ENCODE data around the gene MISP3.

MISP3 gene

DNA sequence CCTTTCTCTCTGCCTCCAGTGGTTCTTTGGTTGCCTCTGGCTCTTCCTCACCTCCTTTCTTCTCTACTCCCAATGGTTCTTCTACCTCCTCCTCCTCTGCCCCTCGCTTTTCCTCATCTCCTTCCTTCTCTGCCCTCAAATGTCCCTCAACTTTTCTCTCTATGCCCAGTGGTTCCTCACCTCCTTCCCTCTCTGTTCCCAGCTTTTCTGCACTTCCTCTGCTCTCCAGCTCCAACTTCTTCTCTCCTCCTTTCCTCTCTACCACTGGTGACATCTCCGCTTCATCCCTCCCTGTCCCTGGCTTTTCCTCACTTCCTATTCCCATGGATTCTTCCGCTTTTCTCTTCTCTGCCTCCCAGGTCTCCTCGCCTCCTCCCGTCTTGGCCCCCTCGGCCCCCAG is 18.5 kb upstream of the MISP3 start:
- no peak for DNase-seq

GRCh38 chr19:14054721-14055120 is 17.9 kb upstream of the MISP3 start:
- no peak for DNase-seq

DNA sequence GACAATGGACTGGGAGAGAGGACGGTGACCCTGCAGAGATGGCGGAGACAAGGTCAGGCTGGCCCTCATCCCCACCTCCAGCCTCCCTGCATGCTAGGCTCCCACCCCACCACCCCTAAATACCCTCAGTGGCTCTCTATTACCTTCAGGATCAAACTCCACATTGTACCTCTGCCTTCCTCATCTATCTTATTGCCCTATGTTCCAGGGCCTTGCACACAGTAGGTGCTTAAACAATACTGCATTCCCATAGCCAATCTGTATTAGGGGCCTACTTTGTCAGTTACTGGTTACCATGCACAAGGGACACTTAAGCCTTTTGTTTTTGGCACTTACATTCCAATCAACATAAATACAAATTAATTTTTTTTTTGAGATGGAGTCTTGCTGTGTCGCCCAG is 17.2 kb upstream of the MISP3 start:
- no peak for DNase-seq

GRCh38 chr19:14056069-14056666 is 16.4 kb upstream of the MISP3 start:
- DNase-seq, result no peak

- DNase-seq, result no peak
These were observed 15.7 kb upstream of the MISP3 start for GRCh38 chr19:14056741-14057356.

DNA sequence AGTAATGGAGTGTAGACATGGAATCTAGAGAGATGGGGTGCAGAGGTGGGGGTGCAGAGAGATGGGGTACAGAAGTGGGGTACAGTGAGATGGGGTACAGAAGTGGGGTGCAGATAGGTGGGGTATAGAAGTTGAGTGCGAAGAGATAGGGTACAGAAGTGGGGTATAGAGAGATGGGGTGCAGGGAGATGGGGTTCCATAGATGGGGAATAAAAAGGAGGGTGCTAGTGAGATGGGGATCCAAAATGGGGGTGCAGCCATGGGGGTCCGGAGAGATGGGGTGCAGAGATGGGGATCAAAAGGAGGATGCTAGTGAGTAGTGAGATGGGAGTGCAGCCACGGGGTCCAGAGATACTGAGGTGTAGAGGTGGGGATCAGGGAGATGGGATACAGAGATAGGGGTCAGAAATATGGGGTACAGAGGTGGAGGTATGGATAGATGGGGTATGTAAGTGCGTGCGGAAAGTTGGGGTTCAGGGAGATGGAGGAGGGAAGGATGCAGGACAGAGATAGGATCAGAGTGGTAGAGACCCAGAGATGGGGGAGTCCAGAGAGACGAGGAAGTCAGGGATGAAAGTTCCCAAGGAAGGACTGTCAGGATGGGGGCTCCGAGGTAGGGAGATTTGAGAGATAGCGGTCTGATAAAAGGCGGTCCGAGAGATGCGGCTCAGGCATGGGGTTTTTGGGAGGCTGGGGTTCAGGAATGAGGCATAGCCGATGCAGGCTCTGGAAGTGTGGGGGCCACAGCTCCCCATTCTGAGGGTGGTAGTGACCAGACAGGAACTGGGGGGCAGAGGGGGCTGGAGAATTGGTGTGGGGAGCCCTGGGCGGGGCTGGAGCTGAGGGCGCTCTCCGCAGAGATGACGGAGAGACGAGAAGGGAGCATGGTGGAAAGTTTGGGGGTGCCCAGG is 14.1 kb upstream of the MISP3 start:
- DNase-seq, result no peak

DNA sequence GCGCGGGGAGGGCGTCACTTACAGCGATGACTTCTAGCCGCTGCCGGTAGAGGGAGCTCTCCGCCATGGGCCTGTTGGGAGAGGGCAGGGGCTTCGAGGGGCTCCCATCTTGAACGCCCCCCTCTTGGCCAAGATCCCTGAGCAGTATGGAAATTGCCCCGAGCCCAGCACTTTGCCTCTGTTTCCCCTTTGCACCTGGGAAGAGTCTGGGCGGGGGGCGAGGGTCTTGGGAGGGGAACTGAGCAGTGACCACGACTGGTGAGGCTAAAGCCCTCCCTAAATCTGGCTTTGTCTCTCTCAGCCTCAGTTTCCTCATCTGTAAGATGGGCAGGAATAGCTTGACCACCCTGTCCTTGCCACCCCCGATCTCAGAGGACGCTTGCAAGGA is 13.5 kb upstream of the MISP3 start:
- peak; percentile 34 for DNase-seq

GRCh38 chr19:14059652-14060155 is 12.9 kb upstream of the MISP3 start:
- peak; percentile 65 for DNase-seq

- no peak for DNase-seq
These were observed 11.4 kb upstream of the MISP3 start for GRCh38 chr19:14061081-14061749.

GRCh38 chr19:14061751-14062557 is 10.6 kb upstream of the MISP3 start, which contains the start of gene PALM3:
TSS of gene PALM3 (minus strand) at chr19:14062076. CDS start at chr19:14061980, 96 bp downstream.
- DNase-seq, result no peak

DNA sequence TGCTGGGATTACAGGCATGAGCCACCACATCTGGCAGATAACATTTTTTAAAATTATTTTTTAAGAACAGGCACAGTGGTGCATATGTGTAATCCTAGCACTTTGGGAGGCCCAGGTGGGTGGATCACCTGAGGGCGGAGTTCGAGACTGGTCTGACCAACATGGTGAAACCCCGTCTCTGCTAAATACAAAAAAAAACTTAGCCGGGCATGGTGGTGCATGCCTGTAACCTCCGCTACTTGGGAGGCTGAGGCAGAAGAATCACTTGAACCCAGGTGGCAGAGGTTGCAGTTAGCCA is 10.1 kb upstream of the MISP3 start:
- DNase-seq, result no peak

DNA sequence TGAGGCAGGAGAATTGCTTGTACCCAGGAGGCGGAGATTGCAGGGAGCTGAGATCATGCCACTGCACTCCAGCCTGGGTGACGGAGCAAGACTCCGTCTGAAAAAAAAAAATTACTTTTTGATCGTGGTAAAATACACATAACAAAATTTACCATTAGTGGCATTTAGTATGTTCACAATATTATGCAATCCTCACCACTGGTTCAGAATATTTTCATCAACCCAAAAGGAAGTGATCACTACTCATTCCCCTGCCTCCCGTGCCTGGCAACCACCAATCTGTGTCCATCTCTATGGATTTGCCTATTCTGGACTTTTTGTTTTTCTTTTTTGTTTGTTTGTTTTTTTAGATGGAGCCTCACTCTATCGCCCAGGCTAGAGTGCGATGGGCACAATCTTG is 9.5 kb upstream of the MISP3 start:
- DNase-seq, result no peak

- no peak for DNase-seq
These were observed 6.5 kb upstream of the MISP3 start for GRCh38 chr19:14066134-14066533.

- no peak for DNase-seq
These were observed 2.1 kb upstream of the MISP3 start for GRCh38 chr19:14070268-14071050.

DNA sequence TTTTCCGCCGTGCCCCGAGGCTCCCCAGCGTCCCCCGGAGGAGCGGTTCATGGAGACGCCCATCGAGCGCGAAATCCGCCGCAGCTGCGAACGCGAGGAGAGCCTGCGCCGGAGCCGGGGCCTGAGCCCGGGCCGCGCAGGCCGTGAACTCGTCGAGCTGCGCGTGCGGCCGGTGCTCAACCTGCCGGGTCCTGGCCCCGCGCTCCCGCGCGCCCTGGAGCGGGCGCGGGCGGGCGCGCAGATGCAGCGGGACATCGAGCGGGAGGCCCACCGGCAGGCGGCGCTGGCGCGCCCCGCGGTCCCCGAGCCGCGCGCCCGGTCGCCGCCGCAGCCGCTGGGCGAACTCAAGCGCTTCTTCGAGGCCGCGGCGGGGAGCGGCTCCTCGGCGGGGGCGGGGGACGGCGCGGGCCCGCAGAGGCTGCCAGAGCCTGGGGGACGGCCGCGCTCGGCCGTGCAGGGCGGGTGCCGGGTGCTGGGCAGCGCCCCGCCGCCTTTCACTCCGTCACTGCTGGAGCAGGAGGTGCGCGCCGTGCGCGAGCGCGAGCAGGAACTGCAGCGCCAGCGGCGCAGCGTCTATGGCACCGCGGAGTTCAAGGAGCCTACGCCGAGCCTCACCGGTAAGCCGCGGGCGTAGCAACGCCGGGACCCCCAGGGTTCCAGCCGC is 807 bp downstream of the MISP3 start:
- DNase-seq, result peak; percentile 74

DNA sequence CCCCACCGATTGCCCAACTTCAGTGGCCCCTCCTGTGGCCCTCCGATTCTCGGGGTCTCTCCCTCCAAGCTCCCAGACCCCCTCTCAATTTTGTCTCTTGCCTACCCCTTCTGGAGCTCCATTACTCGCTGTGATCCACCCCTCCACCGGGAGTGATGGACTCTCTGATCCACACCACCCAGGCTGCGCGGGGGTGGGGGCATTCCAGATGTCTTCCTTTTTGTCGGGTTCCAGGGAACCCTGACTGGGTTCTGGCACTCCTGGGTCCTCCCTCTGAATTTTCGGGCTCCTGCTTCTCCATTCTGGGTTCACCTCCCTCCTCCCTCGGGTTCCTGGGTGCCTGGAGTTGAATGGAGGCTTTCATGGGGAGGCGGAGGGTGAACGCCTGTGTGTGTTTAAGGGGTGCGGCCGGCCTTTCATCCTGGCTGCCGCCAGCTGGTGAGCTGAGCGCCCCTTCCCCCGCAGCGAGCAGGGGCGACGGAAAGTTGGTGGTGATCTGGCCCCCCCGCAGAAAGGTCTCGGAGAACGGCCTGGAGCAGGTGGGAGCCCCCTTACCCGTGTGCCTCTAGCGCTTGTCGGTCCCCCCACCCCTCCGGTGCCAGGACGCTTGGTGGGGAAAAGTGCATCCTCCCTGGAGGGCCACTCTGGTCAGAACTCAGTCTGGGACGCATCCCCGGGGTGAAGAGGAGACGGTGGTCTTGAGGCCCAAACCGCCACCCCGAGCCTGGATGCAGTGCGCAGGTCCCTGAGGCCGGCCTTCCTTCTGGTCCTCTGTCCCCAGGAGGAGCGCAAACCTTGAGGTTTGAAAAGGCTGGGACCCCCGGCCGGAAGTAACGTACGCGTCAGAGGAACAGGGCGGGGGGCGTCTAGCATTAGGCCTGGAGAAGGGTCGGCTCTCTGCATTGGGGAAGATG is 1.6 kb downstream of the MISP3 start:
- peak; percentile 32 for DNase-seq

DNA sequence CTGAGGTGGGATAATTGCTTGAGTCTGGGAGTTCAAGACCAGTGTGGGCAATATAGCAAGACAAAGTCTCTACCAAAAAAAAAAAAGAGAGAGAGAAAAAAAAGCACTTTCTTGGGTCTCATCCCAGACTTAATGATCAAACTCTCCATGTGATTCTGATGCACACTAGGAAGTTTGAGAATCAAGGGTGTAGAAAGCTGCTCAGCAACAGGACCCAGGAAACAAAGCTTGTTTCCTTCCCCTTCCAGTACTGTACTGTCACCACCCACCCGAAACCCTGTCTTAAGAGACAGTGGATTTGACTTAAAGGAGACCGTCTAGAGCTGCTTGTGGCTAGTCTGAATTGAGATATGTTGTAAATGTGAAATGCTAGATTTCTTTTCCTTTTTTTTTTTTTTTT is 5.8 kb downstream of the MISP3 start:
- DNase-seq, result no peak

- peak; percentile 100 for DNase-seq
These were observed 8.6 kb downstream of the MISP3 start for GRCh38 chr19:14080887-14081796.

Measured in hematopoietic multipotent progenitor cell treated with erythropoietin and hydrocortisone succinate and interleukin-3 and kit ligand, for 8 days (in vitro differentiated cells).